SH-SY5Y (cell line): ENCODE data around the gene PPP1R27.

ENCODE experiments used
- GATA2 ChIP-seq: IDR thresholded peaks from 2 replicates; pipeline ENCODE4 v1.6.1; 2011; ENCODE audit warnings: mild to moderate bottlenecking, low read depth, low read length
- GATA3 ChIP-seq: IDR thresholded peaks from 2 replicates; pipeline ENCODE4 v1.6.1; 2011; ENCODE audit warnings: low read depth, mild to moderate bottlenecking, low read length, moderate library complexity

Gene PPP1R27

GRCh38 chr17:81866440-81867169 is 31.8 kb upstream of the PPP1R27 start:
- no peak for TF ChIP-seq GATA2
- no peak for TF ChIP-seq GATA3

DNA sequence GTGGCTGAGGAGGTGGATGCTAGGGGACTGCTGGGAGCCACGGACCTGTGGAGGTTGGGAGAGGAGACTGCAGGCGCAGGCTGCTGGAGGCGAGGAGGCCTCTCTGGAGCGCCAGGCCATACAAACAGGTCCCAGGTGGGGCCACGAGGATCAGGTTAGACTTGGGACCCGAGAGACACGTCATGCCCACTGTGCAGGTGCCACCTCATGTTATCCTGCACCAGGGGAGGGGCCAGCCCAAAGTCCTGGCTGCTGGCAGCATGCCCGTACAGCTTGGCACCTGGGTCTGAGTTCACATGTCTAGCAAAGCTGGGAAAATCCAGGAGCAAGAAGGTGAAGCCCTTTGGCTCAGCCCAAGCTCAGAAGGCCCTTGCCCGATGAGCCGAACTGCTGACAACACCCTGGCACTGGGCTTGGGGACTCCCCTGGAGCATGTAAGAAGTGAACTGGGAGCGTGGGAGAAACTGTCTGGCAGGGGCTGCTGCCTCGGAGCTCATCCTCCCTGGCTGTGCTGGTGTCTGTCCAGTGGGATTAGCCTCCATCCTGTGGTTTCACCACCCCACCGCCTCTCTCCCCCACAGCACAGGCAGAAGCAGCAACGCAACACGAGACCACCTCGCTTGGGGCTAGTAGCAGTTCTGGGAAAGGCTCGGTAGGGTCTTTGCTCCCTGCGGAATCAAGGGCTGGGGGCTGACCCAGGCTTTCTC is 31.0 kb upstream of the PPP1R27 start:
- TF ChIP-seq GATA2 = no peak
- TF ChIP-seq GATA3 = no peak

DNA sequence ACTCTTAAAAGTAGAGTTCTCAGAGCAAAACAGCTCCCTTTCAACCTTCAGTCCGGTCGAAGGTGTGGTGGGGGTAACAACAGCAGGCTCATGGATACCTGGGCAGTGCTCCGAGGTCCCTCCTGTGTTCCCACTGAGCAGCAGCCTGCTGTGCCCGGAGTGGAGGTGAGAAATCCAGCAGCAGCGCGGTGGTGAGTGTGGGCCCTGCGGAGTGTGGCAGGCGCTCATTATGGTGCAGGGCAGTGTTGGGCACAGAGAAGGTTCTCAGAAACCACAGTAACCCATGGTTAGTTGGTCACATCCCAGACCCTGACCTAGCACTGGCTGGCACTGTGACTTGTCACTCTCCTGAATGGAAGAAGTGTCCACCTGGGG is 30.5 kb upstream of the PPP1R27 start:
- TF ChIP-seq GATA3 (no peak), GATA2 (no peak)

GRCh38 chr17:81863833-81864768 is 29.3 kb upstream of the PPP1R27 start:
- no peak for TF ChIP-seq GATA3
- TF ChIP-seq GATA2 = no peak

GRCh38 chr17:81863123-81863675 is 28.3 kb upstream of the PPP1R27 start:
- TF ChIP-seq GATA3 = no peak
- TF ChIP-seq GATA2 = no peak

DNA sequence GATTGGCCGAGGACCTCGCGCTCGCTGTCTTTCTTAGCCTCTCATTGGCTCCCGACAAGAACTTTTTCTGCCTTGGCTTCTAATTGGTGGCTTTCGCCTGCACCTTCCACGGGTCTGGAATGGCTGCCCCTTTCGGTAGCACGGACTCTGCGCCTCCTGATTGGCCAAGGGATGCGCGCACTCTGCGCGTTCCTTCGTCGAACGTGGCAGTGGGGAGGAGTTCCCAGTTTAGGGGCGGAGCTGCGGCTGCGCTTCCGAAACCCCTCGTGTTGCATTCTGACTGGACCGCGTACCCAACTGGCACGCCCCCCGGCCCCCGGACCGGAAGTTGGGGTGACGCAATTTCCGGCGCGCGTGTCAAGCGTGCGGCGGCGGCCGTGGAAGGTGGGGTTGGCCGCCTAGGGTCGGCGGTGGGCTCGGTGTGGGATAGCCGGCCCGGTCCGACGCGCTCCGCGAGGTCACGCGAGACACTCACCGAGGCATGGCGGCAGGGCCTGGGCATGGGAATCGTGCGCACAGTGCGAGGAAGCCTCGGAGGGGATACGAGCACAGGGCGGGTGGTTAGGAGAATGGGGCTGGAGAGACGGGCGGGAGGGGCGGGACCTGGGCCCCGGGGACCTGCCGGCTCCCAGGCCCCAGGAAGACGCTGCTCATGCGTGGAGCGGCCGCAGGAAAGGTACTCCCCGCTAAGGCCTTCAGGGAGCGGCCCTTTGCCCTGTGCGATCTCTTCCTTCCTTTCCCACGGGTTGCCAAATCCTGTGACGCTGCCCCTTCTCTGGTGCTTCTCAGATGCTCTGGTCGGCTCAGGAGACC is 26.1 kb upstream of the PPP1R27 start:
- TF ChIP-seq GATA3 = no peak
- TF ChIP-seq GATA2 = no peak

GRCh38 chr17:81859906-81860755 is 25.3 kb upstream of the PPP1R27 start, which contains the start of gene P4HB:
TSS of gene P4HB (minus strand) at chr17:81860535. CDS start at chr17:81860471, 64 bp downstream.
- no peak for TF ChIP-seq GATA3
- 0 out of 2 replicates have a peak, but pooled peaks have one; percentile 4 for TF ChIP-seq GATA2

- TF ChIP-seq GATA3 (no peak), GATA2 (no peak)
Measured at GRCh38 chr17:81858967-81859905, 24.4 kb upstream of the PPP1R27 start.

DNA sequence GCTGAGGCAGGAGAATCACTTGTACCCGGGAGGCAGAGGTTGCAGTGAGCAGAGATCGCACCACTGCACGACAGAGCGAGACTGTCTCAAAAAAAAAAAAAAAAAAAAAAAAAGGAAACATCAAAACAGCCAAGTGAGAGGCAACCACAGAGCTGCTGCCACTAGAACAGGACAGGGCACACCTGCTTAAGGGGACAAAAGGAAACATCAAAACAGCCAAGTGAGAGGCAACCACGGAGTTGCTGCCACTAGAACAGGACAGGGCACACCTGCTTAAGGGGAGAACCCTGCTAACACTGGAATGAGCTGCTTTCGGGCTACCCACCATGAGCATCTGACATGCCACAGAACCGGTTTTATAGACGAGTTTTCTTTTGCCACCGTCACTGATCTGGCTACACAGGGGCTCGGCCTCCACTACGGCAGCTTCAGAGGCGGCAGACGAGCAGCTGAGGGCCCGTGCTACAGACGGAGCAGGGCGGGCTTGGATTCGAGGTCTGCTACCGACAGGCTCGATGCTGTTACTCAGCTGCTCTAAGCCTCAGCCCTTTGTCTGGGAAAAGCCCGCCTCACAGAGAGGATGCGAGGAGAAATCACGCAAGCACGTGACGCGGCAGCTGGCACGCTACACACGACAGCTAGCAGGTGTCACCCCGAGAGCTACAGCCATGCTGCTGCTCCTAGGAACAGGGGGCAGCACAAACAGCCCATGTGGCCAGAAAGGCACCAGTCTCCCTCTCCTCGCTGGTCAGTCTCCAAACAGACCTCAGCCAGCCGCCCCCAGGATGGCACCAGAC is 23.5 kb upstream of the PPP1R27 start:
- TF ChIP-seq GATA2 (no peak), GATA3 (no peak)

GRCh38 chr17:81854974-81855774 is 20.3 kb upstream of the PPP1R27 start:
- TF ChIP-seq GATA2 = no peak
- no peak for TF ChIP-seq GATA3
